Muscle of arm (tissue), 12 donors: ENCODE data around the gene HOXD8. TPM values are rescaled to one million over a fixed set of nuclear protein-coding genes. Genes with fewer than 3 reads are reported as not detected.

ENCODE experiments used
- DNase-seq: peaks from one replicate; pipeline ENCODE4 v3.0.0-alpha.2; 2013
- polyA plus RNA-seq, 12 donors: library from polyadenylated mRNA; unstranded; fragments of 120-200 nt; gene quantifications; one replicate each; pipeline ENCODE4 v1.2.1, GENCODE V29; 2013; ENCODE audit not compliant: insufficient read length in 12 of 12

Gene HOXD8
- polyA plus RNA-seq, 12 donors = 27.3 to 47.7 (median 42.5) TPM; not detected in 1

DNA sequence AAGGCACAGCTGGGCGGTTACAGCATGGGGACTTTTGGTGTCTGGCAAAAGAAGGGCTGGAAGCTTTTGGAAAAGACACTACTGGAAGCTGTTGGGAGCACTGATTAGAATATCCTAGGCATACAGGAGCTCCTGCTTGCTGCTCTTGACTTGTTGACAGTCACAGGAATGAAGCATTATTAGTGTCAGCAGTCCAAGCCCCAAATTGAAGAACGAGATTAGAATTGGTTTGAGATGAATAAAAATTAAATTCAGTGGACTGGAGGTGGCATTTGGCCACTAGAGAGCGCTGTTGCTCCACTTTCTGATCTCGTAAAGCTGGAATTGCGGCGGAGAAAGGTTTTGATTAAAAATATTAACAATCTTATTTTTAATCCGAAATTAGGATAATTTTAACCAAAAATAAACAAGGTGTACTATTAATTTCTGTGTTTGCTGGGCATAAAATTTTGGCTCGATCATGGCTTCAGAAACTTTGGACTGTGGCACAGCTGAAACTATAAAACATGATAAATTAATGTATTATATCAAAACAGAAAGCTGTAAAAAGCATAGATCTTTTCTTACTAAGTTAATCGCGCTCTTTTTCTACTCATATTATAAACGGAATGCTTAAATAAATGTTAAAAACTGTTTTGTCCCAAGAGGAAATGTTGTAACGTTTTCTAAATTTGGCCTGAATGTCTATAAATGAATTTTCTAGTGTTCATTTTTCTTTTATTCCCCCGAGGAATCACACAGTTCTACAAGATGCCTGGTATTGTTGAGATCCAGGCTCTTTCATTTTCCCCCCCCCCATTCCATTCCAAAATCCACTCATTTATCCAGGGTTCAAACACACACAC lies 2.4 kb upstream of the HOXD8 start:
- DNase-seq = peak; percentile 87

GRCh38 chr2:176127774-176128072 lies 1.8 kb upstream of the HOXD8 start:
- peak; percentile 15 for DNase-seq

DNA sequence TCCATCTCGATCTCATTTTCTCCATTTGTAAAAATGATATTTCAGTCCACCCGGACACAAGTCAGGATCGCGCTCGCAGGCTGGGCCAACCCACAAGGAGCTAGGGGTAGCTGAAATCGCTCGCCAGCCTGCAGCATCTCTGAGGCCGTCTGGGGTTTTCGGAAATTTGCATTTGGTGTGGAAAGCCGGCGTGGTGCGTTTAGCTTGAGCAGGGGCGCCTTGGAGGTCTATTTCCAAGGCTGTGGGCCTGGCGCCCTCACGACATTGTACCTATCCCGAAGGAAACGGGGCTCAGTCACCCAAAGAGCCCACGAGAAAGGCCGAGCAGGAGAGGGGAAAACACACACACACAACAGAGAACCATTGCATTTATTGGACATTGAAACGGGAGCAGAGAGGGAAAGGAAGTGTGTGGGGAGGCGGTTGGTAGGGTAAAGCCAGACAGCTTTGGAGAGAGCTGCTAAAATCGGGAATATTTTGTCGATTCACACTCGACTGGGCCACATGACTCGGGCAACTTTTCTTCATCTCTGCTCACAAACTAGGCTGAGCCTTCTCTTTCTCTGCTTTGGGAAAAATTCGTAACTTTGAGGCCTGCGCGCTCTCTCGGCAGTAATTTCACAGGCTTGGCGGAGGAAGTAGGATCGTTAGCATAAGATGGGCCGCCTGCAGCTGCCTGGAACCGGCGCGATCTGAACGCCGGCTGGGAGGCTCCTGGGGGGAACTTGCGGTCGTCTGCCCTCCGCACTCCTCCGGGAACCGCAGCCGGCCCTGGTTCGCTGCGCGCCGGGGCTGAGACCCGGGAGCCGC lies 1.1 kb upstream of the HOXD8 start:
- DNase-seq = peak; percentile 75

DNA sequence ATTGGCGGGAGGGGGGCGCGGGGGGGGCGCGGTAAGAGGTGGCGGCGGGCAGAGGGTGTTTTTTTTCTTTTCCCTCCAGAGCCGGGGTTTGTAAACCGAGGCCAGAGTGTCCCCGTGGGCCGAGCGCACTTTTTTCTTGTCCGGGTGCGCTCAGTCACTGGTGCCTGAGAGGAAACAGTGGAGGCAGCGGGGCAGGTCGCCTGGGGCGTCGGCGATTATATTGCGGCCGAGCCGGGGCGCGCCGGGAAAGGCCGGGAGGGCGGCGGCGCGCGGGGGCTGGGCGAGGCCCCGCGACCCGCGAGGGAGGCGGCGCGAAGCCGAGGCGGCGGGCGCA lies 275 bp downstream of the HOXD8 start:
- no peak for DNase-seq

DNA sequence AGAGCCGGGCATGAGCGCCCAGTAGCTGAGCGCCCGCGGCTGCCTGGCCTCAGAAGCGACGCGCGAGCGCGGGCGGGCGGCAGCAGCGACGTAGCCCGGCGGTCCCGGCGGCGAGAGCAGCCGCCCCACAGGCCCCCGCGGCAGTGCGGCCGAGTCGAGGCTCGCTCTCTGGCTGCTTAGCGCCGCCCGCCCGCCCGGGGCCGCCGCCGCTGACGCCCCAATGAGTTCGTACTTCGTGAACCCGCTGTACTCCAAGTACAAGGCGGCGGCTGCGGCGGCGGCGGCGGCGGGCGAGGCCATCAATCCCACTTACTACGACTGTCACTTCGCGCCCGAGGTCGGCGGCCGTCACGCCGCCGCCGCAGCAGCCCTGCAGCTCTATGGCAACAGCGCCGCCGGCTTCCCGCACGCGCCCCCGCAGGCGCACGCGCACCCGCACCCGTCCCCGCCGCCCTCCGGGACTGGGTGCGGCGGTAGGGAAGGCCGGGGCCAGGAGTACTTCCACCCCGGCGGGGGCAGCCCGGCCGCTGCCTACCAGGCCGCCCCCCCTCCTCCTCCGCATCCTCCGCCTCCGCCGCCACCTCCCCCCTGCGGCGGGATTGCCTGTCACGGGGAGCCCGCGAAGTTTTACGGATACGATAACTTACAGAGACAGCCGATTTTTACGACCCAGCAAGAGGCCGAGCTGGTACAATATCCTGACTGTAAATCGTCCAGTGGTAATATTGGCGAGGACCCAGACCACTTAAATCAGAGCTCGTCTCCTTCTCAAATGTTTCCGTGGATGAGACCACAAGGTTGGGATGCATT lies 847 bp downstream of the HOXD8 start:
- no peak for DNase-seq

GRCh38 chr2:176130957-176131847 lies 1.7 kb downstream of the HOXD8 start:
- DNase-seq = no peak

- DNase-seq = no peak
Observed at GRCh38 chr2:176131848-176132158, 2.3 kb downstream of the HOXD8 start.

GRCh38 chr2:176132205-176133171 lies 3.0 kb downstream of the HOXD8 start:
- DNase-seq = no peak

DNA sequence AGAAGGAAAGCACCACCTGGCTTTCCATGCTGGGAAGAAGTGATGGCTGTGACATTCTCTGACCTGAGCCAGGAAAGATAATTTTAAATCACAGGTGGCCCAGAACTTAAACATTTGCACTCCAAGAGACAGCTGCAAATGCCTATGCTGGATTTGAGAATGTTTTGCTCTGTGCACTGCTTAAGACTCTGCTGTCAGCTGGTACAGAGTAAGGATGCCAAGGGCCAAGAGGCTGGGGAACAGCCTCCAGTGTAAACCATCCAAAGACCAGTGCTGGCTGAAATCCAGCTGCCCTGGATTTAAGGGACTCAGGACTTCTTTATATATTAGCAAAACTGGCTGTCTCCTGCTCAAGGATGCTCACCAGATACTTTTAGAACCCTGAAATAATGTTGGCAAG lies 3.9 kb downstream of the HOXD8 start:
- no peak for DNase-seq

DNA sequence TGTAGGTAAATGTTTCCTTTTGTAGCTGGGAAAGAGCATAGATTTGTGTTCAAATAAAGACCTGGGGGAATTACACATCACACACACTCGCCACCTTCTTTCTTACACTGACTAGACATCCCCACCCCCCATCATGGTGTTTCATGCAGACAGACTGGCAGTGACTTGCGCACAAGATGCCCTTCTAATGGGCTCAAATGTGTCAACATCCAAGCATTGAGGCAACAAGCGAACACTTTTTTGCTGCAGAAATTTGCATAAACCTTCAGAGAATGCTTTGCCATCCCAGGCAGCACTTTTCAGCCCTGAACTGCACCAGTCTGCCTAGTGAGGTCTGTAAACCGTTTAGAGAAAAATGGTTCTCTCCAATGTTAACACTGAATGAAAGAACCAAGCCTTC lies 4.5 kb downstream of the HOXD8 start:
- DNase-seq = no peak

GRCh38 chr2:176135035-176135440 lies 5.5 kb downstream of the HOXD8 start:
- no peak for DNase-seq

DNA sequence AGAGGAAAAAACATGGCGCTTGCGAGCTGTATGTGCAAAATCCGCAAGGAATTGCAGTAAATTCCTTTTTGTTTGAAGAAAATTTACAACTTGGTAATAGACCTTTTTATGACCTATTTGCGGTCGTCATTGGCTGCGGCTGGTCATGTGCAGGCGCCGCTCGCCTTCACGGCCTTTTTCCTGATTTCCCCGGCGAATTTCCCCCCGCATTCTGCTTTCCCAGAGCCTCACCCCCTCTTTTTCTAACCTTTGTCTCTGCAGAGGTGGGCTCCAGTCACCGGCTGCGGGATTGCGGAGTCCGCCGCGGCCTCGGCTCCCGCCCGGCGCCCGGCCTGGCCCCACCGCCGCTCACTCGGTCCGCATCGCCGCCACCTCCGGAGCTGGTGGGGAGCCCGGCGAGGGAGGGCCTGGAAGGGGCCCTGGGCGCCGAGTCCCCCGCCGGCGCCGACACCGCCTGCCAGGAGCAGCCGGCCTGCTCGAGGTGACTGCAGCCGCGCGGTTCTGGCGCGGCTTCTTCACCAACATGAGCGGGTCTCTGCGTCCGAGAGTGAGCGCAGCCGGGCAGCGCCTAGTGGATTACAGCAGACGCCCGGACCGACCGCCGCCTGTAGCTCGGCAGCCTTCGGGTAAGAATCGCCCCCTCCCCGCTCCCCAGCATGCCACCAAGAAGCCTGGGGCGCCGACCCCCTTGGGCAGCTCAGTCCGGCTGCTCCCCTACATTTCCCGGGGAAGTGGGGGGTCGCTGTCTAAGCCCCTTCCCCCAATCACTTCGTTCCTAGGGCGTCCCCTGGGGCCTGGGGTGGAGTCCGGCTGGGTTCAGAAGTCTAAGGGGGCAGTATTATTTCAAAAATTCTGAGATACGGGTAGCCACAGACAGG lies 7.1 kb downstream of the HOXD8 start:
- DNase-seq = peak; percentile 77

DNA sequence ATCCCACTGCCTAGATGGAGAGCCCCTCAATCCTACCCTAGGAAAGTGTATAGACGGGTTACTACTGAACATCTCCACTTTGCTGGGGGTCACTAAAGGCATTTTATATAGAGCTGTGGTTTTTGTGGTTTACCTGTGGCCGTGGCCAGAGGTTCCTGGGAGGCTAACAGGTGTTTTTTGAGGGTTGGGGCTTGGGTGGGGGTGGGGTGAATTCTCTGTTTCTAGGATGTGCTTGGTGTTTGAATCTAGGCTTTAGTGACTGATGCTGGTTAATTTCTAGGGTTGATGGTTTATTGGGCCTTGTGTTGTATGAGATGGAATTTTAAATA lies 7.7 kb downstream of the HOXD8 start:
- no peak for DNase-seq

DNA sequence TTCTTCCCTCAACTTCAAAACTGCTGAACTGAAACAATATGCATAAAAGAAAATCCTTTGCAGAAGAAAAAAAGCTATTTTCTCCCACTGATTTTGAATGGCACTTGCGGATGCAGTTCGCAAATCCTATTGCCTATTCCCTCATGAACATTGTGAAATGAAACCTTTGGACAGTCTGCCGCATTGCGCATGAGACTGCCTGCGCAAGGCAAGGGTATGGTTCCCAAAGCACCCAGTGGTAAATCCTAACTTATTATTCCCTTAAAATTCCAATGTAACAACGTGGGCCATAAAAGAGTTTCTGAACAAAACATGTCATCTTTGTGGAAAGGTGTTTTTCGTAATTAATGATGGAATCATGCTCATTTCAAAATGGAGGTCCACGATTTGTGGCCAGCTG lies 8.4 kb downstream of the HOXD8 start:
- no peak for DNase-seq

DNA sequence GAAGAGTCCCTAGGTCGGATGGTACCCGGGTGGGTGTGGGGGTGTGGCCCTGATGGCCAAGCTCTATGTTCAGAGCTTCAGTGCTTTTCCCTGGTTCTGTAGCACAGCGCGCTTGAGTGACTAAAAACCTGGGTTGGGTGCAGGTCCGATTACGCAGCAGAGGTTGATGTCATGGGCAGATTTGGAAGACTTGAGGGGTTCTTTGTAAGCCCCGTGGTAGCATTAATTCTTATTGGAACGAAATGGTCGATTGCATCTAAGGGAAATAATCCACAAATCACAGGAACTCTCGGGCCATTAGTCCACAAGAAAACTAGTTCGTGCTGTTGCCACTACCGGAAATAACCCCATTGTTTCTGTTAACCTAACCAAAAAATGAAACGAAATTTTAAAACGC lies 9.0 kb downstream of the HOXD8 start:
- DNase-seq = no peak

GRCh38 chr2:176138923-176139660 lies 9.6 kb downstream of the HOXD8 start:
- DNase-seq = no peak

DNA sequence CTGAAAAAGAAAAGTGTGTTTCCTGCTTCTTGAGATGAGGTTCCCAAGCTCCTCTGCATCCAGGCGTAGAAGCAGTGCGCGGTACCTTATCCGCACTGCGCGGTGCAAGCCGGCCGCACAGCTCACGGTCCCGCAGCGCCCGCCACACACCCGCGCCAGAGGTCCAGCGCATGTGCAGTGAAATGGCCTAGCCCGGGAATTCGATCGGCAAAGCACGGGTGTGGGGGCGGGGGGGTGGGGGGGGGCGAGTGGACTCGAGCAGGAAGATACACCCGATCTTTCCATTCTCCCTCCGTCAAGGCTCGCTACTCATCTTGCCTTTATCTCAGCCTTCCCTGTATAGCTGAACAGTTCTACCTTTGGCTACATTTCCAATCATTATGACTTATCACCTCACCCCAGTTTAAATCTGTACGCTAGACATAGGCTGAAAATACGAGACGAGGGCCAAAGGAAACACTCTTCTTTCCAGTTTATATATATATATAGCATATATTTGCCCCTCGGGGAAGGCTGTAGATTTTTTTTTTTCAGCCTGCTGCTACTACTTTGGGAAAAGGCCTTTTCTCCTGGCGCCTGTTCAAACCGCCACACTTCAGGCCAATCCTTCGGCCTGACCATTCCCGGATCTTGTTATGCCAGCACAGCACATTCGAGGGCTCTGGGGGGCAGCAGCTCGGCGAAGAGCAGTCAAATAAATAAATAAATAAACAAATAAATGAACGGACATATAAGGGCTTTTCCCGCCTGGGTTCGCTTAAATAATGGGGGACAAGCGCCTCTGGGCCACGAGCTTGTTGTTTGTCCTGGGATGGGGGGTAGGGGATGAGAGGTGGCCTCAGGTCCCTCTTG lies 10.4 kb downstream of the HOXD8 start:
- DNase-seq = no peak
